ENCODE results near the gene KIAA2012.

KIAA2012 gene

DNA sequence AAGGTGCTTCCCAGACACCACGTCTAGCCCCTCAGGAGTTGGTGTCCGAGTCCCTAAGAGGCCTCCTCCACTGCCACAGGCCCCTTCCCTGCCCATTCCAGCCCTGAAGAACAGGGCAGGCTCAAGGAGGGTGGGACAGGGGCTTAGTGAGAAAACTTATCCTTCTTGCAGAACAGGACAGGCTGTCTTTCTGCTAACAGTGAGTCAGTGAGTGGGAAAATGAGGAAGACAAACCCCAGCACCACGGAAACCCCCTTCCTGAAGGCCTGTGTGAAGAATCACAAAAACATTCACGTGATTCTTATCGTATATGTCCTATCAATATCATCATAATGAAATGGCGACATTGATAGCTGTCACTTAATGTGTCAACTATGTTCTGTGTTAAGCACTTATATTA is 29.6 kb upstream of the KIAA2012 start:
- DNase-seq (ENCODE audit: low spot score) = no peak

DNA sequence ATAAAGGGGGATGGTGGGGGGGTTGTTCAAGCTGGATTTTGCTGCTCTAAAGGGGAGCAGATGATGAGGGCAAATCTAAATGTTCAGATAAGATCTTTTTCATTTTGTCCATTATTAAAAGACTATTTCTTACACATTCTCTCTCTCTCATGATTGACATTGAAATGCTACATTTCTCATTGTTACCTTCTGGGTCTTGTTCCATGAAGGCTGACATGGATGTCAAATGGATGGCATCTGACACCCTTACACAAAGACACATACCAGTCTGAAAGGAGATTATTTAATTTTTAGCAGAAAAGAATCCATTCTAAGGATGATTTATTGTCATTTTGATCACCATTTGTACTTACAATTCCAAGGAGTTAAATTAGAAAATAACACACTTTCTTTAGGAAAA is 28.3 kb upstream of the KIAA2012 start:
- DNase-seq (ENCODE audit: low spot score) = no peak

DNA sequence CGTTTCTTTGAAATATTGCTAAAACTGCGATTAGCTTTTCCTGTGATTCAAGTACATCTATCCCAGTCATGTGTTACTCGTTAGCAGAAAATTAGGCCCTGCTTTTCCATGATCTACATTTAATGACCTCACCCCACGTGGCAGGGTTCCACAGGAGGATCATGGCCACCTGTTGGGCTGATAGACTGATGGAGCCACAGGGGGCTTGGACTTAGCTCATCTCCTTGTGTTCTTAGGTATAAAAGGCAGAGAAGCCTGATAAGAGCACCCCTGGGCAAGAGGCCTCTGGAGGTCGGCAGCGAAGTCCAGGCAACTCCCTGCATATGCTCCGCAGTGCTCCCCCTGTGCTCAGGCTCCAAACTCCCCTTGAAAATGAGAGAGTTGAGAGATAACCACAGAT is 26.5 kb upstream of the KIAA2012 start:
- no peak for DNase-seq (ENCODE audit: low spot score)

DNA sequence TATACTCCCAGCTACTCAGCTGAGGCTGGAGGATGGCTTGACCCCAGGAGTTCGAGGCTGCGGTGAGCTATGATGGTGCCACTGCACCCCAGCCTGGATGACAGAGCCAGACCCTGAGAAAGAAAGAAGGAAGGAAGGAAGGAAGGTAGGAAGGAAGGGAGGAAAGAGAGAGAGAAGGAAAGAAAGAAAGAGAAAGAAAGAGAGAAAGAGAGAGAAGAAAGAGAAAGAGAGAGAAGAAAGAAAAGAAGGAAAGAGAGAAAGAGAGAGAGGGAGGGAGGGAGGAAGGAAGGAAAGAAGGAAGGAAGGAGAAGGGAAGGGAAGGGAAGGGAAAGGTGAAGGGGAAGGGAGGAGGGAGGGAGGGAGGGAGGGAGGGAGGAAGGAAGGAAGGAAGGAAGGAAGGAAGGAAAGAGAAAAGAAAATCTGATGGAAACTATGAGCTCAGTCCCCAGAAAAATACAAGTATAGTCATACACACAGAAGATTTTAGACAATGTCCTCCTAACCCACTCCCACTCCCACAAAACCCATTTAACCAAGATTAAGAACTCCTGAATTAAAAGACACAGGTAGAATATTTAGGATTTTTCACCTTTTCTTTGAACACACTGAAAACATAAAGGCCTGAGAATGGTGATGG is 23.8 kb upstream of the KIAA2012 start:
- no peak for DNase-seq (ENCODE audit: low spot score)

DNA sequence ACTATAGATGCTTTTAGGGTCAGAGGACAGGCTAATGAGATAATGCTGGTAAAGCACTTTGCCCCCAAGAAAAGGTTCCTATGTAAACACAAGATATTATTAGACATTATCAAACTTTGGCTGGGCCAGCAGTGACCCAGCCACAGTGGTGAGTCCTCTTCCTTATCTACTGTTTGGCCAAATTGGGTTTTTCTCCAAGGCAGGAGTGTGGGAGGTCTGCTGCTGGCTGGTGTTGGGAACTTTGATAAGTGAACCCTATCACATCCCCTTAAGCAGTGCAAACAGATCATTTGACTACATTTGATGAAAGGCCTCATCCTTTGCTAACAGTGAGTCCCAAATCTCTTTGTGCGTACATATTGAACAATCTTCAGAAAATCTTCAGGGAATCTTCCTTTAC is 23.2 kb upstream of the KIAA2012 start:
- DNase-seq (ENCODE audit: low spot score) = no peak

DNA sequence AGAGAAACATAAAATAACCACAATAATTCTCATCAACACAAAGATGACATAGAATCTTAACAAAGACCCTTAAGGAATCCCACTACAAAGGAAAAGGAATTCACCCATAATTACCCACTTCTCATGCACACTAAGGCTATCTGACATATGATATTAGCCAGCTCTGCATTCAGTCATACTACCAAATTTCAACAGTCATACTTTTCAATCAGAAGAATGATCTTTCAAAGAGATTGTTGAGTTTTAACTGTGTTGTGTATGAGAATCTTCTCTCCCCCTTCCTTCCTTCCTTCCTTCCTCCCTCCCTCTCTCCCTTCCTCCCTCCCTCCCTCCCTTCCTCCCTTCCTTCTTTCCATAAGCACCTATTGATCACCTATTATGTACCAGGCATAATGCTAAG is 22.4 kb upstream of the KIAA2012 start:
- DNase-seq (ENCODE audit: low spot score) = no peak

DNA sequence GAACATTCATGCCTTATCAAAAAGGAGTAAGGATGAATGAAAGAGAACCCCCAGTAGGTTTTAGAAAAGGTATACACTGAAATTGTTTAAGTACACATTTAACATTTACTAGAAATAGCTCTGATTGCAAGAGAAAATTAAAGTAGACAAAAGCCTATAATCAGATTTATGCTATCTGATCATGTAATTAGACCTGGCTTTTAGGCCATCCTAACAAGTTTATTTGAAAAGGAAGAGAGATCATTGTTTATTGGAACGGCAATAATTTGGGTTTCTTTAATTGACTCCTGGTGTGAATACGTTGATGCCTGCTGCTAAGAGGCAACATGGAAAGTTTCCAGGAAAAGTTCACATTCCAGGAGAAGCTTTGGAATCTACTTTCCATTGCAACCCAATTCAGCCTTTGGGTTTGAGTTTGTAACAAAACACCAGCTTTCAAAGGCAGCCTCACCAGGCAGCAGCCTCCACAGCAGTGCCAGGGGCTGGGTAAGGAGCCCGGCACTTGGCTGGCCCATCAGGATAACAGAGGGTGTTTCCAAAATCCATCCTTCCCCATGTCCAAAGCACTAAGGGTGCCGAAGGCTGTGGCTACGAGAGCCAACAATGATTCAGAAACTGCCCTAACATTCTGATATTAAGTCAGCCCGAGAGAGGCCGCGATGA is 21.4 kb upstream of the KIAA2012 start:
- DNase-seq (ENCODE audit: low spot score) = no peak

DNA sequence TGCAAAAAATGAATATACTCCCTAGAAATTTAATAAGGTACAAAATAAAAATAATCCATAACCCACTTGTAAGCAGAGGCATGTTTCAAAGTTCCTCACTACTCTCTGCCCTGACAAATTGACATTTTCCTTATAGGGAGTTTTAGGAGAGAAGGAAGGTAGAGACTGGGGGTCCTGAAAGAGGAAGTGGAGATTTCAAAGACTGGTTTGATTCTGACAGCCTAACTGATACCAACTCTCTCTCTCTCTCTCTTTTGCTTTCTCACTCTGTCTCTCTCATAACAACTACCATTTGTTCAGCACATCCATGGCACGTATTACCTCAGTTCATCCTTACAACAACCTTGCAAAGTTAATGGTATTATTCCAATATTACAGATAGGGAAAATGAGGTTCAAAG is 20.8 kb upstream of the KIAA2012 start:
- DNase-seq (ENCODE audit: low spot score) = no peak

DNA sequence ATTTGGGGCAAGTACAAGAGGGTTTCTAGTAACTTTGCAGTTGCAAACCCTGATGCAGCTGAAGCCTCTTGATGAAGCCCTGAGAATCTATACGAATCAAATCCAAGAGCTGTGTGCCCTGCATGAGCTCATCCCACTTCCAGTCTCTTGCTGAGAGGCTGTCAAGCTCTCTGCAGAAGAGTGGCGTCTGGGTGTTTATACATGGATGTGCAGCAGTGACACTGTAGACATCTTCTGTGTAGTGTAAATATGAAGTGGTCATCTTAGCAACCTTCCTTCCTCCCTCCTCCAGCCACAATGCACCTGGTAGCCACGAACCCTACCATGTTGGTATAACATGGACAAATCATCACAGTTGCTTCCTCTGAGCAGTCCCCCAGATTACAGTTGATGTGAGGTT is 18.4 kb upstream of the KIAA2012 start:
- no peak for DNase-seq (ENCODE audit: low spot score)

DNA sequence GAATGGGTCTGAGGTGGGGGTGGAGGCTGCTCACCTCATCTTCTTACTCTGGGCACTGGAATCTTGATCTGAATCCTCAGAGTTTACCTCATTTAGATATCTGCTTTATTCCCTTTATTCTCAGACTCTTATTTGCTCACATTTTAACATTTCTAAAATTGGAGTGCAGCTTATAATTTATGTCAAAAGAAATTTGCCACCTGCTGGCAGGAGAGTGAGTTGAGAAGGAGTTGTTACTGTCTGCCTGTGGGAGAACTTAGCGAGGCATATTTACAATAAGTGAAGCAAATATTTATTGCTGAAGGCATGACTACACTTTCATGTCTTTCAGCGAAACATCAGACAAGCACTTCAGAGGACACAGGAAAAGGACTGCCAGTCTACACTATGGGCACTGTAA is 16.4 kb upstream of the KIAA2012 start:
- DNase-seq (ENCODE audit: low spot score) = no peak

DNA sequence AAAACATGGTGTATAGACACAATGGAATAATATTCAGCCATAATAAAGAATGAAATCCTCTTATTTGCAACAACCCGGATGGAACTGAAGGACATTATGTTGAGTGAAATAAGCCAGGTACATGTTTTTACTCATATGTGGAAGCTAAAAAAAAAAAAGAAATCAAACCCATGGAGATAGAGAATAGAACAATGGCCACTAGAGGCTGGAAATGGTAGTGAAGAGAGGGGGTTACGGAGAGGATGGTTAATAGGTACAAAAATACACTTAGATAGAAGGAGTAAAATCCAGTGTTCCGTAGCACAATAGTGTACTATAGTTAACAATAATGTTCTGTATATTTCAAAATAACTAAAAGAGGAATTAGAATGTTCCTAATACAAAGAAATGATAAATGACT is 12.8 kb upstream of the KIAA2012 start:
- DNase-seq (ENCODE audit: low spot score) = no peak

DNA sequence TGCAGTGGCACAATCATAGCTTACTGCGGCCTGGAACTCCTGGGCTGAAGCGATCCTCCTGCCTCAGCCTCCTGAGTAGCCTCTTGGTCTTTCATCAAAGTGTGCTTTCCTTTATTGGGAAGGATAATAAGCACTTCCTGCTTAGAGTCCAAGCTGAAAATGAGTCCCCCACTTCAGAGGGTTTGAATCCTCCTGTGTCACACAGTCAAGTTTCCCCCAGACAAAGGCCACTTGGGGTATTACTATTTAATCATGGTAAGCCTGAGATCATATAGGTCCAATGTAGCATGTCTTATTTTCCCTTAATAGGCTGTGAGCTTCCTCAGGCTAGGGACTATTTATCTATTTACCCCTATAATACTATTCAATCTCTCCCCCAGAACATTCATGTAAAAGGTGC is 11.4 kb upstream of the KIAA2012 start:
- no peak for DNase-seq (ENCODE audit: low spot score)

DNA sequence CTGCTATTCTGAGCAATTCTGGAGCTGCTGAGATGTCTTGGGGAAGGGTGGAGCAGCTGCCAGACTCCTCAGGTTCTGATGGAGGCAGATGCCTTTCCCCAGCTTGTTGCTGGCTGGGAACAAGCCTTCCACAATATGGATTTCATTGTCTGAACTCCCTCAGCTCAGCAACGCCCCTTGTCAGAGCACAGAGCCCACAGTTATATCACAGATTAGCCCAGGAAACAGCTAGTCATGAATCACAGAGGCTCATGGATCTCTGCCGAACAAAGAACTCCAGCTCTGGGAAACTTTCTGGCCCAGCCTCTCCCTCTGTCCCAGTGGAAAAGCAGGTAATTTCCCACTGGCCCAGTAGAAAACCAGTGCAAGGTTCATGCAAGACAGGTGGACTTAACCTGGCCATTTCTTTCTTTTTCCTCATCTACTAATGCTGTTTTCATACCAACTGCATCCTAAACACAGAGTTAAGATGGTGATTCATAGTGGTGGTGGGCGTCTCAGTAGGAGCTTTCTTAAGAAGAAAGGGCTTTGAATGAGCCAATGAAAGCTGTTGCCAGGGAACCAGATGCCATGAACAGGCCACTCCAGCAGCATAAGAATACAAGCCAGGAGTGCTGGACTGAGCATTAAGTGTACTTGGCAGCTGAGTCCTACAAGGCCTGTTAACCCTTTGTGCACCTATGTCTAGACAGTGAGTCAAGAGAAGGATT is 8.7 kb upstream of the KIAA2012 start:
- peak; percentile 23 for DNase-seq (ENCODE audit: low spot score)

DNA sequence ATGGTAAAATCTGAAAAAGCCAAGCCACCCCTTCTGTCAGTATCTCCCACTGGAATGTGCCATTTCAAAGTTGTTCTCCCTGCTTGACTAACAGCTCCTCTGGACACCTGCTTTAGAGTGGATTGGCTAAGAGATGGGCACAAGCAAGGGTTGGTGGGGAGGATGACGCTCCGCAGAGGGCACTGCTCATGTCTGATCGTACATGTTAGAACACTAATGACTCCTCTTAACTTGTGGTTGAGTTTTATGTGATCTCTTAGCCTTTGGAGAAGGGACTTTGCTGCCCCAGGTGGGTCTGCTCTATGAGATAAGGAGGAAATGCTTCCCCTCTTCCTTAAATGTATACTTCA is 8.2 kb upstream of the KIAA2012 start:
- DNase-seq (ENCODE audit: low spot score) = no peak

DNA sequence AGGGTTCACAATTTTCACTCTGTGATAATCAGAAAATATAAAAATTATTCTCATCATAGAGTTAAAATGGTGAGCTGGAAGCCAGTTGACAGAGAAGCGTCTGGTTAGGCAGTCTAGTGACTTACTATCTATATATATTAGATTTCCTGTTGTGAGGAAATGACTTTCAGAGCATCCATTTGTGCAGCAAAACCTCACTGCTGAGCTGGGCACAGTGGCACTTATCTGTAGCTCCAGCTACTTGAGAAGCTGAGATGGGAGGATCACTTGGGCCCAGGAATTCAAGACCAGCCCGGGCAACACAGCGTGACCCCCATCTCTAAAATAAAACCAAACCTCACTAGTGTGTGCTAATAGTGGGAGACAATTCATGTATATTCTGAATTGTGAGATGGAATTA is 7.2 kb upstream of the KIAA2012 start:
- DNase-seq (ENCODE audit: low spot score) = no peak

DNA sequence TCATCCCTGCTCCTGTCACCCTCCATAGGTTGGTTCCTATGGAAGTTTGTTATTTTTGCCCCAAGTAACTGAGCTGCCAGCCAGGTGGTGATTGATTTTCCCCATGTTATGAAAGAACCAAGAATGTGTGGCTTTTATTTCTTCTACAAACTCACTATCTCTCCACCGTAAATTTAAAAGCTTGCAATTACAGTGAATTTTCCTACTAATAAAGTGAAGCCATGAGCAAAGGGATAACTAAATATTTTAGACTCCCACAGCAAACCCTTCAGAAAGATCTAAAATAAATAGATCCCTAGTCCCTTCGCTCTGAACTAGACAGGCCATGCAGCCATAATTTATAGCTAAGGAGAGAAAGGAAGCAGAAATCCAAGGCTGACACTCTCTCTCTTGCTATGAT is 6.2 kb upstream of the KIAA2012 start:
- no peak for DNase-seq (ENCODE audit: low spot score)

DNA sequence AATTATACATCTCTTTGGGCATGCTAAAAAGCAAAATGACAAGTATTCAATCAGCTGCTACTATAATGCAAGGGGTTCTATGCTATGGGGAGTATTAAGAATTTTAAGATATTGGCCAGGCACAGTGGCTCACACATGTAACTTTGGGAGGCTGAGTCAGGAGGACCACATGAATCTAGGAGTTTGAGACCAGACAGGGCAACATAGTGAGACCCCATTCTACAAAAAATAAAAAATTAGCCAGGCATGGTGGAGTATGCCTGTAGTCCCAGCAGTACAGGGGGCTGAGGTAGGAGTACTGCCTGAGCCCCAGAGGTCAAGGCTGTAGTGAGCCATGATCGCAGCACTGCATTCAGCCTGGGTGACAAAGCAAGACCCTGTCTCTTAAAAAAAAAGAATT is 5.5 kb upstream of the KIAA2012 start:
- no peak for DNase-seq (ENCODE audit: low spot score)

DNA sequence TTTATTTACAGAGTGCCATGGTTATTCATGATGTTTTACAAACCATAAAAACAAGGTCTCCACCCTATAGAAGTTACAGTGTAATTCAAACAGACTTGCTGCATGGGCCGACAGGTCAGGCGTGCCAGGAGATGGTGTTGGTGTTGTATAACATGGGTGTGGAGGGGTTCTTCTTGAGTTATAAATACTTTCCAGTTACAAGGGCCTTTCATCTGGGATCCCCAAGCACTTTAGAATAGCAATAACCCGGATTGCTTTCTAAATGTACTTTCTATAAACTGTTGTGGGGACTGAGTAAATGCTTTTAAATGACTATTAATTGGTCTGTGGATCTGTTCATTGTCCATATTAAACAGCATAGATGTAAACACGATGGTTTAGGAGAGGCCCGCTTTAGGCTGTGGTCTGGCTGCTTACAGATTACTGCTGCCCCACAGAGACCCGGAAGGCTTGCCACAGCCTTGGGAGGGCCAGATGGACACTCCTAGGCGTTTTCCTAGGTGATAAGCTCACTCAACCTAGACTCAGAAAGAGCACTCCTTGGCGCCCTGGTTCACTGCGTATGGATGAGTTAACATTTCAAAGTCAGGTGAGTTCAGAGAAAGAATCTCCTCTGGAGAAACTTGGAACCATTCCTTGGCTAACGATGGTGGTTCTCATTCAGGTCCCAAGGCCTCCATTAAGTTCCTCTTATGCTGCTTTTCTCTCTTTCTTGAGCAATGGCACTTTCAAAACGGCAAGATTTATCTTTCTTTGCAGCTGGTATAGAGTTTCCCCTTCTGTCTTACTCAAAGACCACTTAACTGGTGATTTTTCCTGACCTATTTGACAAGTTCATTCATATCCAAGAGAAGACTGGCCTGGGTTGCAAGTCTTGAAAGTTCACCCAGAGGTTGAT is 3.6 kb upstream of the KIAA2012 start:
- no peak for DNase-seq (ENCODE audit: low spot score)

DNA sequence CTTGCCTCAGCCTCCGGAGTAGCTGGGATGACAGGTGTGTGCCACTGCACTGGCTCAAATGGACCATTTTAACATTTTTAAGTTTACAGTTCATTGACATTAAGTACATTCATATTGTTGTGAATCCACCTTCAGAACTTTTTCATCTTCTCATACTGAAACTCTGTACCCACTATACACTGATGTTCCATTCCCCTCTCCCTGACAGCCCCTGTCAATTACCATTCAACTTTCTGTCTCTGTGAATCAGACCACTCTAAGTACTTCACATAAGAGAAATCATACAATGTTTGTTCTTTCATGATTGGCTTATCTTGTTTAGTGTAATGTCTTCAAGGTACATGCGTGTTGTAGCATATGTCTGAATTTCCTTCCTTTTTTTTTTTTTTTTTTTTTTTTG is 1.9 kb upstream of the KIAA2012 start:
- no peak for DNase-seq (ENCODE audit: low spot score)

DNA sequence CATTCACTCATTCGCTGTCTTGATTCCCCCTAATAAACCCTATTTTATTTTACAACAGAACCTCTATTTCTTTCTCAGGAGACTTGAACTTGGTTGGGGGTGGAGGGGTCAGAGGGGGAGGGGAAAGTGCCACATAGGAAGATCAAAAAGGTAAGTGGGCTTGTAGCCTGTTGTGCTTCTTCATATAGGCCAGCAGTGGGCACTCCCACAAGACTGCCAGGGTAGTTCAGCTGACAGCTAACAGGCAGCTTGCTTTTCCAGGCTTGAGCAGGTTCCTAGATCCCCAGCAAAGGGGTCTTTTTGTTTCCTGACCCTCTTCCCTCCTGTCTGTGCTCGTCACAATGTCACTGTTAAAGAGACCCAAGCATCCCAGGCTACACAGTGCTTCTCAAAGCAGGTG is 829 bp upstream of the KIAA2012 start:
- DNase-seq (ENCODE audit: low spot score) = no peak

DNA sequence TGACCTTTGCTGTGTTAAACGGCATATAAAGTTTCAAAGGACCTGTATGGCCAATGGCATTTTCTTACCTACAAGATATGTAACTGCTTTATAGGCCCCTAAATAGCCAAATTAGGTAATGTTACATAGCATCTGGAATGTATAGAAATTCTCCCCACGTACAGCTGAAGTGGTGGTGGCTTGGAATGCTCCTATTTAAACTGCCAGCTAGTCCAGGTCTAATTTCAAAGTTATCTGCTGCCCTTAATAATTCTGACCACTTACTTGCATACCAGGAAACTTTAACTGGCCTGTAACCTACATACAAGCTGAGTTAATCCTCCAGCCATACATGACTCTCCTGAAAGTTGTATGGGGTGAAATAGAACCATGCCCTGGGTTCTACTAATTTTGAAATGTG is 1.3 kb downstream of the KIAA2012 start:
- DNase-seq (ENCODE audit: low spot score) = no peak

DNA sequence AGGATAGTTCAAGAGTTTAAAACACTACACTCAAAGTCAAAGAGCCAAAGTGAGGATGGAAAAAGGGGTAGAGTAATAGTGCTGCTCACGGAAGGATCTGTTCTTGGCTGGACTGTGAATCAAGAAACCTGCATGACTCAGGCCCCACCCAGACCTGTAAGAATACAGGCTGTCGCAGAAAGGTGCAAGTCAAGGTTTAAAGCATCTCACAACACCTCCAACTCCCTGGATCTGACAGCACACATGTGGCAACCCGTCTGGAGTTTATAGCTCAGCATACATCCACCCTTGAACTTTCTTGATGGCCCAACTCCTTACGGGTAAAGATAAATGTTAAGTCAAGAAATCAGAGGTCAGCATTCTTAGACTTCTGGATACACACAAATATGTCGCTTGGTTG is 6.3 kb downstream of the KIAA2012 start:
- DNase-seq (ENCODE audit: low spot score) = no peak

DNA sequence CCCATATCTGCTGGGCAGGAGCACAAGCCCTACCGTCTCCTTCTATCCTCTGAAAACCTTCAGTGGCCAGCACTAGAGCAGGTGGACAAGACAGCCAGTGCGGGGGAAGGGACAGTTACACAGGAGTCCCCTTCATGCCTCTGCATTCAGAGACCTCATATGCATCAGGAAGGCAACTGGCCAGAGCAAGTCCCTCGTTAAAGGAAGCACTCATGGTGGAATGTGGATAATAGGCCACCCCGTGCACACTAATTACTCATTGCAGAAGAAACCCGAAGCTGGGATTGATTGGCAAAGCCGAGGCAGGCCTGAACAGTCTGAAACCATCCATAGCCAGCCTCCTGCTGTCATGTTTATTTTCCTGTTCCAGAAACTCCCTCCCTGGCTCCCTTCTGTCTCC is 11.2 kb downstream of the KIAA2012 start:
- no peak for DNase-seq (ENCODE audit: low spot score)
